Endometrial microvascular endothelial cells (primary cell): ENCODE results near the gene RACGAP1. TPM values are rescaled to one million over a fixed set of nuclear protein-coding genes. Genes with fewer than 3 reads are reported as not detected.

ENCODE experiments used
- in situ Hi-C: cut with HindIII; loops from 2 replicates; pipeline ENCODE4 v1.10.0; 2017; ENCODE audit warnings: low sequenced_read_pairs, low pct_unique_long_range_greater_than_20kb; ENCODE audit errors: inconsistent ontology term
- total RNA-seq: library from RNA; depleted of rRNA; stranded (reverse); fragments of >200 nt; gene quantifications from one replicate; pipeline ENCODE4 v1.2.3, GENCODE V29; 2015; ENCODE audit errors: inconsistent ontology term

Gene RACGAP1
- total RNA-seq, 1 donor from 2014 or later = 56.6 TPM

DNA sequence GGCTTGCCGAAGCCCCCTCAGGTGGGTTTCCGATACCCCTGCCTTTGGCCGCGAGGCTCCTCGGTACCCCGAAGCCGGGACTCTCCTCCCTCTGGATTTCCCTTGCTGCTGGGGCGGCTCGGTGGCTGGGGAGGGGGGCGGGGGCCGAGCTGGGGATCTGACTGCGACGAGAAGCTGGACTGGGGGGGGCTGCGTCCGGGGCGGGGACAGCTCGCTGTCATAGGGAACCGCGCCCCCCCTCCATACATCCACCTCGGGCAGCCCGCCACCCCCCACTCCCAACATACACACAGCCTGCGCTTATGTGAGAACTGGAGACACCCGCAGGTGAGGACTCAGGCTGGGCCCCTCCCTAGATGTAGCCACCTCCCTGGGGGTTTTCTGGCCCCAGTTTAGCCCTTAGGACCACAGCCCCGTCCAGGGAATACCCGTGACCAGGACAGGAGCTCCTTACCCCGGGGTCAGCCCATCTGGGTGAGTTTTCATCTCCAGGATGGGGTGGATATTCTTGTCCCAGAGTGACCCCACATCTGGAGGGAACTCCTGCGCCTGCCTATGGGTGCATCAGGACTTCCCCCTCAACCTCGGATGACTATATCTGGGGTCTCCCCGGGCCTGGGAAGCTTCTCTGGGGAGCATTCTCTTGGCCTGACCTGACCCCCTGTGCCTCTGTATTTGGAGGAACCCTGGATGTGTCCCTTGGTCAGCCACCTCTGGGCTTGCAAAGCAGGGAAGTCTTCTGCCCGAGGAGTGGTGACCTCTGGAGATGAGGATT lies 32.8 kb upstream of the RACGAP1 start:
- in situ Hi-C loops = no loop called here

- in situ Hi-C loops = no loop called here
Measured at GRCh38 chr12:50057000-50057841, 31.9 kb upstream of the RACGAP1 start, which contains the start of gene ASIC1. Gene ASIC1, plus strand, starts transcription at chr12:50057596. Its CDS starts 1,171 bp downstream, at chr12:50058767.

GRCh38 chr12:50056639-50056976 lies 31.3 kb upstream of the RACGAP1 start:
- in situ Hi-C loops = no loop called here

DNA sequence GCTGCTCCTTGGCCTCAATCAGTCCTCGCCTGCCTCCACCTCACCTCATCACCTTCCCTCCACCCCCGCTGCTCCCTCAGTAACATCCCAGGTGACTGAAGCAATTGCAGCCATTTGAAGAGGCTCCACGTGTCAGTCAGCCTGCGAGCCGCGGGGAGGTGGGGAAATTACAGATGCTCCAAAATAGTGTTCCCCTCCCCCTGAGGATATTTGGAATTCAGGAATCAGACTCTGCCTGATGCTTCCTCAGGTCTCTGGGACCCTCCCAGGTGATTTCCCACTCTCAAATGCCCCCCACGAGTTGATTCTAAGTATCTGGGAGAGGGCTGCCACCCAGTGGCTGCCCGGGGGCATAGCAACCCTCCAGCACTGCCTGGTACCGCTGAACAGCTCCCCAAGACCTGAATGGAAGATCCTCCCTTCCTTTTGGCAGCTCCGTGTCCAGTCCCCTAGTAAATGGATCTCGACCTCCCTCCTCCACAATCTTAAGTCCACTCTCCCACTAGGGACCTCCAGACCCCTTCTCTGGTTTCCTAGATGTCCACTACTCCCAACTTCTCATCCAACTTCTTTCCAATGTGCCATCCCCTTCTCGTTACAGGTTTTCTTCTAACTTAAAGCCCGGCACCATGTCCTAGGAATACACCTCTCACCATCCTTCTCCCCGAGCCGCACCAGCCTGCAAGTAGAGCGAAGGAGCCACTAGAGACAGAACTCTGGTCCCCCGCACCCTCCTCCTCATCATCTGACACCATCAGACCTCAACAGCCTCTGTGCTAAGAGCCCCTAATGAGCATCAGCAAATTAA lies 30.7 kb upstream of the RACGAP1 start:
- in situ Hi-C loops = no loop called here

GRCh38 chr12:50053583-50053982 lies 28.3 kb upstream of the RACGAP1 start:
- in situ Hi-C loops = no loop called here

GRCh38 chr12:50052964-50053363 lies 27.7 kb upstream of the RACGAP1 start:
- in situ Hi-C loops = no loop called here

GRCh38 chr12:50052544-50052943 lies 27.2 kb upstream of the RACGAP1 start:
- in situ Hi-C loops = no loop called here

GRCh38 chr12:50051101-50051806 lies 26.0 kb upstream of the RACGAP1 start:
- in situ Hi-C loops = no loop called here

GRCh38 chr12:50050410-50051098 lies 25.3 kb upstream of the RACGAP1 start:
- in situ Hi-C loops = no loop called here

GRCh38 chr12:50050119-50050385 lies 24.8 kb upstream of the RACGAP1 start:
- in situ Hi-C loops = no loop called here

- in situ Hi-C loops = no loop called here
Measured at GRCh38 chr12:50049254-50050118, 24.2 kb upstream of the RACGAP1 start.

DNA sequence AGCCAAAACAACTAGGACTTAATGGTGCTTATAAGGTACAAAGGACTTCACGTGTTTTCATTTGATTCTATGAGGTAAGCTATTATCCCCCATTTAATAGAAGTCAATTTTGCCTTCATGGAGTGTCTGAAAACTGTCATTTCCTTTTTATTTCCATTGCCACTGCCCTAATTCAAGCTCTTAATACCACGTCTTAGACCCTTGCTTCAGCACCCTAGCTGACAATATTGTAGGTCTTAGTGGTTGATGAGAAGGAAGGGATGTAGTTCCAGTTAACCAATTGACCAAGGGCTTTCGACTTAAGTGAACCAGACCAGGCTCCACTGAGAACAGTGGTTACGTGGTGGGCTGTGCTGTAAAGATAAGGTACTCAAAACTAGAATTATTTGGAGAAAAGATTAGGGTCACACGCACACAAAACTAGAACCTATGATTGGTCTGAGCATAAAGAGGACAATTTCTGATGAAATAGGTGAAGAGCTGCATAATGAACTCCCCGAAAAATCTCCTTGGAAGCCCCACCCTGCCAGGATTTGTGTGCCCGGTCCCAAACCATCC lies 22.5 kb upstream of the RACGAP1 start:
- in situ Hi-C loops = no loop called here

DNA sequence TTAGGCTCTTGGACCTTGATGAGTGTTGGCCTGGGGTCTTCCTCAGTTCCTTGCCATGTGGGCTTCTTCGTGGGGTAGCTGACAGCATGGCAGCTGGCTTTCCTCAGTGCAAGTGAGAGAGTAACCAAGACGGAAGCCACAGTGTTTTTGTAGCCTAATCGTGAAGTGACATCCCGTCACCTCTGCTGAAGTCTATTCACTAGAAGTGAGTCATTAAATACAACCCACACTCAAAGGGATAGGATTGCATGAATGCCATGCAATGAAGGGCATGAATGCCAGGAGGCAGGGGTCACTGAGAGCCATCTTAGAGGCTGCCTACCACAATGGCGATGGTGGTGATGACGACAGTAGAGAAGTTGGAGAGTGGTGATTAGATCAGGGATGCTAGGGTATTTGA lies 18.6 kb upstream of the RACGAP1 start:
- in situ Hi-C loops = no loop called here

DNA sequence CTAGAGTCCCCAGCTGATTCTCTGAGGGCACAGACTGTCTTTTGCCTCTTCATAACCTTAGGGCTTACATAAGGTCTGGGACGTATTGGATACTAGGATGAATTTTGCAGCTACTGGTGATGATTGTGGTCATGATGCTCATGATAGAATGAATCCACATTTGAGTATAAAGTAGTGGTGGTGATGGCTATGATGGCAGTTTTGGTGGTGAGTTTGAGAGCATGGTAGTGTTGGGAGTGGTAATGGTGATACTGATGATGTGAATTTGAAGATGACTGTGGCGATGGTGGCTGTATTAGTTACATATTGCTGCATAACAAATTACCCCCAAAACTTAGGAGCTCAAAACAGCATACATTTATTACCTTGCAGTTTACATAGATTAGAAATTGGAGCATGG lies 18.0 kb upstream of the RACGAP1 start:
- in situ Hi-C loops = no loop called here

- in situ Hi-C loops = no loop called here
Measured at GRCh38 chr12:50042693-50043092, 17.4 kb upstream of the RACGAP1 start.

GRCh38 chr12:50041962-50042361 lies 16.7 kb upstream of the RACGAP1 start:
- in situ Hi-C loops = no loop called here

DNA sequence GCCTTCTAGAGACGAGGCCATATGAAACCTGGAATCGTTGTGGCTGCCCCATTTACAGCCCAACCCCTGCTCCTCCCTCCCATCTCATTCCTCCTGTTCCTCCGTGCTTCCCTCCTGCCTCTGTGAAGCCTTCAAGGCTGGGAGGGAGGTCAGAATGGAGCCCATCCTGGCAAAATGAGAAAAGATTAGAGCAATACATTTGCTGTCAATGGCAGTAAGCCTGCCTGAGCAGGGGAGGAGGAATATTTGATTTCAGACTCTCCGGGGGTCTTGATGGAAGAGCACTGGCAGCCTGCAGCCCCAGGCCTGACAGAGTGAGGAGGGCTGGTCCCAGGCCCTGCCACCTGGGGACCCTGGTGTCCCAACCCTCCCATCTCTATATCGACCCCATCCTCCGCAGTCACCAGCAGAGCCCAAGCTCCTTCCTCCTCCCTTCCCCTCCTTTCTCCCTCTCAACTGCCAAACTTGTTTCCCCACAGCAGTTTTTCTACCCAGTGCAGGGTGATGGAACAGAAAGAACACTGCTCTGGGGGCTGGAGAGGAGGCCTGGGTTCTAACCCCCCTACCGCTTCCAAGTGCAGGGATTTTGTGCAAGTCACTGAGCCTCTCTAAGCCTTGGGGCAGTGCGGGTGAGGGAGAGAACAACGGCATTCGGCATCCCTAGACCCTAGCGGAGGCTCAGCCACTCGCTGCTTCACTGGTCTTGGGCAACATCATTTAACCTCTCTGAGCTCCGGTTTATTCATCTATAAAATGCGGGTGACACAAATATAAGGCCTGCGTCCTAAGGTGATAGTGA lies 16.0 kb upstream of the RACGAP1 start:
- in situ Hi-C loops = no loop called here
